ENCODE measurements around the gene OR6M1.

The OR6M1 gene

GRCh38 chr11:123797114-123797513, 9.0 kb downstream of the OR6M1 start:
- in situ Hi-C loops (cut with MboI; ENCODE audit: low sequenced_read_pairs, unreplicated experiment): no loop called here
- DNase-seq (ENCODE audit: low spot score): no peak
- TF ChIP-seq CTCF (IDR thresholded peaks at IDR 0.05; ENCODE audit: borderline replicate concordance, control extremely low read depth, extremely low read depth, insufficient read depth, missing control alignments): no peak

GRCh38 chr11:123796226-123796625, 9.9 kb downstream of the OR6M1 start:
- DNase-seq (ENCODE audit: low spot score): no peak
- TF ChIP-seq CTCF (IDR thresholded peaks at IDR 0.05; ENCODE audit: borderline replicate concordance, control extremely low read depth, extremely low read depth, insufficient read depth, missing control alignments): no peak
- in situ Hi-C loops (cut with MboI; ENCODE audit: low sequenced_read_pairs, unreplicated experiment): no loop called here

- no peak for DNase-seq (ENCODE audit: low spot score)
- in situ Hi-C loops (cut with MboI; ENCODE audit: low sequenced_read_pairs, unreplicated experiment): no loop called here
- no peak for TF ChIP-seq CTCF (IDR thresholded peaks at IDR 0.05; ENCODE audit: borderline replicate concordance, control extremely low read depth, extremely low read depth, insufficient read depth, missing control alignments)
Observed at GRCh38 chr11:123783536-123783935, 22.6 kb downstream of the OR6M1 start.

GRCh38 chr11:123778511-123778910, 27.6 kb downstream of the OR6M1 start:
- DNase-seq (ENCODE audit: low spot score): no peak
- no peak for TF ChIP-seq CTCF (IDR thresholded peaks at IDR 0.05; ENCODE audit: borderline replicate concordance, control extremely low read depth, extremely low read depth, insufficient read depth, missing control alignments)
- in situ Hi-C loops (cut with MboI; ENCODE audit: low sequenced_read_pairs, unreplicated experiment): no loop called here

GRCh38 chr11:123775715-123776549, 30.2 kb downstream of the OR6M1 start:
- no peak for TF ChIP-seq CTCF (IDR thresholded peaks at IDR 0.05; ENCODE audit: borderline replicate concordance, control extremely low read depth, extremely low read depth, insufficient read depth, missing control alignments)
- in situ Hi-C loops (cut with MboI; ENCODE audit: low sequenced_read_pairs, unreplicated experiment): no loop called here
- no peak for DNase-seq (ENCODE audit: low spot score)

- in situ Hi-C loops (cut with MboI; ENCODE audit: low sequenced_read_pairs, unreplicated experiment): no loop called here
- TF ChIP-seq CTCF (IDR thresholded peaks at IDR 0.05; ENCODE audit: borderline replicate concordance, control extremely low read depth, extremely low read depth, insufficient read depth, missing control alignments): no peak
- no peak for DNase-seq (ENCODE audit: low spot score)
Observed at GRCh38 chr11:123775289-123775688, 30.9 kb downstream of the OR6M1 start.

Measured in GM13976 (cell line).